ENCODE data around the gene BRD9. TPM values are rescaled to one million over a fixed set of nuclear protein-coding genes. Genes with fewer than 3 reads are reported as not detected.
A peak's percentile ranks its signal among the peaks of the same experiment; 100 is the strongest.
"Not testable (repeated sequence)": the region's sequence is repeated elsewhere in the genome, so short reads cannot be mapped to it uniquely, and the experiment has no call there.

Gene BRD9
- total and polyA plus RNA-seq, 5 experiments from 2014 or later = 10.4 to 79.4 (median 15.4) TPM

DNA sequence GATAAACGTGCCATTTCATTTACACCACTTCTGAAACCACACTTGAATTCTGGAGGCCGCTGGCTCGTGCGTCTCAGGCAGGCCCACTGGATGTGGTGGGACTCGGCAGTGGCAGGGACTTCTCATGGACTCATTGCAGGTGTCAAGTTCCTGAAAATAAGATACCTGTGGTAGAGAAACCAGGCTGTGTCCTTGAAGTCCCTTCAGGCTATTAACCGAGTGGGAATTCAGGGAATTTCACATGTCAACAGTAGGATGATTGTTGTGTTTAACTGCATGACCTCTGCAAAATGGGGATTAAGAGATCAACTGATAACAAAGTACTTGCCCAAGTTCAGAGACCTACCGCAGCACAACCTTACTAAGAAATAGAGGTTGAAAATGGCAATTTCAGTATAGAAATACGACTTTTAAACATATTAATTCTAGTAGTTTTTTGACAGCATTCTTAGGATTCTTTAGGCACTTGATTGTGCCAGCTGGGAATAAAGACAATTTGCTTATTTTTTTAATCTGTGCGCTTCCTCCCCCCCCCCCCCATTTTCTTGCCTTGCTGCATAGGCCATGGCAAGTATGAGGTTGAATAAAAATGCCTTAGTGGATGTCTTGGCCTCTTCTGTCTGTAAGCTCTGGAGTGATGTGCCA lies 26.9 kb upstream of the BRD9 start:
- no peak overlapping the region for H3K27ac Mint-ChIP-seq
- ATAC-seq (no peak), DNase-seq (no peak)
- H3K27me3 Mint-ChIP-seq = peaks cover 0 to 9% (median under 1%) of the 10 kb centered on the region in 5 donors
- peaks cover 0 to 4% (median 0%) of the 10 kb centered on the region in 4 donors for H3K4me1 Mint-ChIP-seq
- no peaks in the 10 kb centered on the region for H3K9me3 Mint-ChIP-seq
- POLR2A ChIA-PET = interaction anchor here (0.6 kb wide), 1 partner anchor 734 kb away, joined by 3 read pairs; no protein-coding TSS in a partner anchor
- H3K36me3 Mint-ChIP-seq = no peaks in the 10 kb centered on the region
- no peak overlapping the region for H3K4me3 Mint-ChIP-seq

DNA sequence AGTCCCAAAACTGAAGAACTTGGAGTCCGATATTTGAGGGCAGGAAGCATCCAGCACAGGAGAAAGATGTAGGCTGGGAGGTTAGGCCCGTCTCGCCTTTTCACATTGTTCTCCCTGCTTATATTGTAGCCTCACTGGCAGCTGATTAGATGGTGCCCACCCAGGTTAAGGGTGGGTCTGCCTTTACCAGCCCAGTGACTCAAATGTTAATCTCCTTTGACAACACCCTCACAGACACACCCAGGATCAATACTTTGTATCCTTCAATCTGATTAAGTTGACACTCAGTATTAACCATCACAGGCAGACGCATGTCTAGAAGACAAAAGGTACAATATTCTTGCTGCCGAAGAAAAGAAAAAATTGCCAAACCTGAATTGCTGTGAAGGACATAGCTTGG lies 26.1 kb upstream of the BRD9 start:
- H3K4me1 Mint-ChIP-seq, H3K9me3 Mint-ChIP-seq, H3K27me3 Mint-ChIP-seq, H3K36me3 Mint-ChIP-seq, H3K4me3 Mint-ChIP-seq, POLR2A ChIA-PET, H3K27ac Mint-ChIP-seq, DNase-seq, ATAC-seq: not testable (repeated sequence)

DNA sequence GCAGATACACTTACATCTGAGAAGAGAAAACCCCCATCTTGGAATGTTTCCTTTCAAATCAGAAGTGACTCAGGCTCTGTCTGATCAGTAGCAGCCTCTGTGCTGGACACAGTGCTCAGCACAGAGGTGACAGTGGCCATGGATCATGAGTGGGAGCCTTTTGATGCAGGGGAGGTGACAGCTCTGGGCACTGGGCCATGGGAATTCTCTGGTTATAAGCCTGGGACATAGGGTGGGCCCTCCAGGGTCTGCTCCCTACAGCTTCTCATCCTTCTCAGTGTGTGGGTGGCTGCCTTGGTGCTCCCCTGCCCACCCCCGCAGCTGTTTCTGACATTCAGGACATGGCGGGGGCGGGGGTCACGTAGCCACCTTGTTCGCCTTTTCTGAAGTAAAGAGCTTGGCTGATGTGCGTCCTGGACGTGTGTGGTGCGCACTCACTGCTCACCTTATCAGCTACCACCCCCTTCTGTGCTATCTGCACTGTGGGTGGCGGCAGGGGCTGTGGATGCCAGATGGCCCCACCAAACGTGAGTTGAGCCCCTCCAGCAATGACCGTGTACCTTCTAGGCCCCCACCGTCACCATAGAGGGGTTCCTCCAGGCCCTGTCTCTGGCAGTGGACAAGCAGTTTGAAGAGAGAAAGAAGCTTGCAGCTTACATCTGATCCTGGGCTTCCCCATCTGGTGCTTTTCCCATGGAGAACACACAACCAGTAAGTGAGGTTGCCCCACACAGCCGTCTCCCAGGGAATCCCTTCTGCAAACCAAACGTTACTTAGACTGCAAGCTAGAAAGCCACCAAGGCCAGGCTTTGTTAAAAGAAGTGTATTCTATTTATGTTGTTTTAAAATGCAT lies 24.1 kb upstream of the BRD9 start:
- ATAC-seq = no peak
- H3K36me3 Mint-ChIP-seq = no peaks in the 10 kb centered on the region
- POLR2A ChIA-PET = no interaction called here
- DNase-seq = no peak
- H3K27ac Mint-ChIP-seq = no peak overlapping the region
- H3K9me3 Mint-ChIP-seq = no peaks in the 10 kb centered on the region
- H3K4me1 Mint-ChIP-seq = peaks cover 0 to 5% (median 0%) of the 10 kb centered on the region in 4 donors
- no peak overlapping the region for H3K4me3 Mint-ChIP-seq
- no peaks in the 10 kb centered on the region for H3K27me3 Mint-ChIP-seq

DNA sequence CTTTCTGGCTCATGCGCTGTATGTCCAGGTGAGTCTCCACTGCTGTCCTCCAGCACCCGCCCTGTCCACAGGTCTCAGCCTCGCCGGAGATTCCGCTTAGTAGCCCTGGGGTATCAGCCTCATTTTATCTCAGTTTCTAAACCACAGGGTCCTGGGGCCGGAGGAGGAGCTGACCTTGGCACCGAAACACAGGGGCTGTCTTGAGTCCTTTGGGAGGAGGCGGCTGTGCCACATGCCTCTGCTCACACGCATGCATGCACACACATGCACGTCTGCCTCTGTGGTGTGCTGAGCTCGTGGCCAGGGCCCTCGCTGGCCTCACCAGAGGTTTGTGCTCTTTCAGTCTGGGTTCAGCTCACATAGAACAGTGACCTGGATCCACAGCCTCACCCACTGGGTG lies 23.3 kb upstream of the BRD9 start:
- Mint-ChIP-seq H3K9me3 (no peaks in the 10 kb centered on the region), H3K27ac (no peak overlapping the region), H3K27me3 (no peaks in the 10 kb centered on the region), H3K4me1 (peaks cover 0 to 5% (median 0%) of the 10 kb centered on the region in 4 donors), H3K36me3 (no peaks in the 10 kb centered on the region), H3K4me3 (no peak overlapping the region)
- DNase-seq (no peak), ATAC-seq (no peak)
- POLR2A ChIA-PET = no interaction called here

DNA sequence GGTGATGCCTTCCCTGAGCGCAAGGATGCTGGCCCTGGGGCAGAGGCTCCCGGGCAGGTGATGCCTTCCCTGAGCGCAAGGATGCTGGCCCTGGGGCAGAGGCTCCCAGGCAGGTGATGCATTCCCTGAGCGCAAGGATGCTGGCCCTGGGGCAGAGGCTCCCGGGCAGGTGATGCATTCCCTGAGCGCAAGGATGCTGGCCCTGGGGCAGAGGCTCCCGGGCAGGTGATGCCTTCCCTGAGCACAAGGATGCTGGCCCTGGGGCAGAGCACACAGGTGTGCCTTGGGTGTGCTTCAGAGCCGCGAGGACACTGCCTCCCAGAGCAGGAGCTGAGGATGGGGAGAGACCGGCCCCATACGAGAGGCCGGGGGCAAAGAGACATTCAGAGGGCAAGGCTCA lies 22.7 kb upstream of the BRD9 start:
- not testable (repeated sequence) for ATAC-seq

DNA sequence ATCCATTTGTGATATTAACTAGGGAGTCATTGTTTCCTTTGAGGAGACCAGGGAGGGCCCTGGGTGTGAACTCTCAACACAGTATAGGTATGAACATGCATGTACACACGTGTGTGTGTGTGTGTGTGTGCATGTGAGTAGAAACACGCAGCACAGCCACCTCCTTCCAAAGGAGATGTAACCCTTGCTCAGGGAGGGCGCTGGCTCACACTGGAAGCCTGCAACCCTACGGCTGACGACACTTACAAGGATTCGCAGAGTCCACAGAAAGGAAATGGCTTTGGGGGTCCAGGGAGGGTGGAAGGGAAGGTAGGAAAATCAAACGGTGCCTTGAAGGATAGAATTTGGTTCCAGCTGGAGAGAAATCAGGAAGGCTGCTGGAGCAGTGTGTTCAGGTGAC lies 22.0 kb upstream of the BRD9 start:
- peaks cover 0 to 5% (median 0%) of the 10 kb centered on the region in 4 donors for H3K4me1 Mint-ChIP-seq
- POLR2A ChIA-PET = no interaction called here
- H3K36me3 Mint-ChIP-seq = no peaks in the 10 kb centered on the region
- no peaks in the 10 kb centered on the region for H3K27me3 Mint-ChIP-seq
- DNase-seq (no peak), ATAC-seq (no peak)
- H3K27ac Mint-ChIP-seq = no peak overlapping the region
- no peak overlapping the region for H3K4me3 Mint-ChIP-seq
- no peaks in the 10 kb centered on the region for H3K9me3 Mint-ChIP-seq

More for the DNA sequence above, 22.7 kb upstream of the BRD9 start:
- H3K9me3 Mint-ChIP-seq, H3K36me3 Mint-ChIP-seq, DNase-seq, H3K4me3 Mint-ChIP-seq, H3K4me1 Mint-ChIP-seq, H3K27ac Mint-ChIP-seq, H3K27me3 Mint-ChIP-seq, POLR2A ChIA-PET: not testable (repeated sequence)

DNA sequence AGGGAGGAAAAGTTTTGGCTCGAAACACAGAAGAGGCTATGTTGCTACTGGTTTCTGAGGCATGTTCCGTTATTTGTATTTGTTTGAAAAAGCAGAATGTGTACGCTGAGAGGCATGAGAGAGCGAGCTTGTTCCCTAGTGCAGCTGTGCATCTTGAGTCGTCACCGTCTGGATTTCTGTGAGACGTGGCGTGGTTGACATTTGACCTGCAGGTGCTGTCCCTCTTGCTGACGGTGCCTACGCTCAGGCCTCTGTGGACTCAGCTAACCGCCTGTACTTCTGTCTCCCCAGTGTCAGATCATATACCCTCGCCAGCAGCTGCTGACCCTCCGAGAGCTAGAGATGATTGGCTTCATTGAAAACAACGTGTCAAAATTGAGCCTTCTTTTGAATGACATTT lies 21.6 kb upstream of the BRD9 start:
- Mint-ChIP-seq H3K4me1 (peaks cover 0 to 5% (median 0%) of the 10 kb centered on the region in 4 donors), H3K4me3 (no peak overlapping the region), H3K36me3 (no peaks in the 10 kb centered on the region), H3K27ac (no peak overlapping the region), H3K27me3 (no peaks in the 10 kb centered on the region), H3K9me3 (no peaks in the 10 kb centered on the region)
- POLR2A ChIA-PET = no interaction called here
- ATAC-seq (no peak), DNase-seq (no peak)

DNA sequence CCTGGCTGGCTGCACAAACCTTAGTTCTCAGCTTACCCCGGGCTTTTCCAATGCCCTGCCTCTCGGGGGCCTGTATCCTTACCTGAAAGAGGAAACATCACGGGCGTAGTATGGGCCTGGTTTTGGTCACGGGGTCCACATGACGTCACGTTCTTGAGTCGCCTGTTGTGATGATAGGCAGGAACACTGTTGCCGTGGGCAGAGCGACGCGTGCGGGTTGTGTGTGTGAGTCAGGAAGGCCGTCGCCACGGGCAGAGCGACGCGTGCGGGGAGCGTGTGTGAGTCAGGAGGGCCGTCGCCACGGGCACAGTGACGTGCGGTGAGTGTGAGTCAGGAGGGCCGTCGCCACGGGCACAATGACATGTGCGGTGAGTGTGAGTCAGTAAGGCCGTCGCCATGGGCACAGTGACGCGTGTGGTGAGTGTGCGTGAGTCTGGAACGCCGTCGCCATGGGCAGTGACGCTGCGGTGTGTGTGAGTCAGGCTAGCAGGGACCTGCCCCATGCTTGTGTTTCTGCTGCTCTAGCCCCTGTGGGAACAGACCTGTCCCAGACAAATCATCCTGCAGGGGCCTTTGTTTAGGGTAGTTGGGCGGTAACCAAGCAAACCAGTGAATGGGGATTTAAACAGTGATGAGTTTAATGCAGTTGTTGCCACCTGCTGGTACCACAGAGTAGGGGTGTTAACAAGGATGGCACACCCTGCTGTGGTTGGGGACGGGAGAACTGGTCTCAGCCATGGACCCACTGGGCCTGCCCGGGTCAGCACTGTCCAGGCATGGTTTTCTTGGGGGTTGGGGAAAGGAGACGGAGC lies 19.9 kb upstream of the BRD9 start:
- Mint-ChIP-seq H3K27ac (peak overlapping the region in 5 of 10 donors; percentile 3 to 81 (median 65)), H3K36me3 (no peaks in the 10 kb centered on the region), H3K27me3 (no peaks in the 10 kb centered on the region), H3K9me3 (no peaks in the 10 kb centered on the region), H3K4me1 (peaks cover 0 to 5% (median 0%) of the 10 kb centered on the region in 4 donors), H3K4me3 (no peak overlapping the region)
- ATAC-seq = peak; percentile 35 to 63
- DNase-seq = peak in 2 of 10 donors; percentile 16 to 37
- POLR2A ChIA-PET = no interaction called here

DNA sequence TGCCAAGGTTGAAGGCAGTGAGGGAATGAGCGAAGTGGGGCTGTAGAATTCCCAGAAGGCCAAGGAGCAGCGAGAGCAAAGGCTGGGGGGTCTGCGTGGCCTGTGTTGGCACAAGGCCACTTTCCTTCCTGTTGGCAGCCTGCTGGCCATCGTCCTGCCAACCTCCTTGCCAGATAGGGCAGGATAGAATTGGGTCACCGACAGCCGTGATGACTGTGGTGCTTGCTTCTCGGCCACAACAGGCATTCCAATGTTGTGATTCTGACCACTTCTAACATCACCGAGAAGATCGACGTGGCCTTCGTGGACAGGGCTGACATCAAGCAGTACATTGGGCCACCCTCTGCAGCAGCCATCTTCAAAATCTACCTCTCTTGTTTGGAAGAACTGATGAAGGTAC lies 19.0 kb upstream of the BRD9 start:
- Mint-ChIP-seq H3K27ac (peak overlapping the region in 1 of 10 donors; percentile 78), H3K36me3 (no peaks in the 10 kb centered on the region), H3K9me3 (no peaks in the 10 kb centered on the region), H3K4me1 (peaks cover 0 to 5% (median 0%) of the 10 kb centered on the region in 4 donors), H3K4me3 (no peak overlapping the region), H3K27me3 (no peaks in the 10 kb centered on the region)
- ATAC-seq (no peak), DNase-seq (no peak)
- POLR2A ChIA-PET = no interaction called here

DNA sequence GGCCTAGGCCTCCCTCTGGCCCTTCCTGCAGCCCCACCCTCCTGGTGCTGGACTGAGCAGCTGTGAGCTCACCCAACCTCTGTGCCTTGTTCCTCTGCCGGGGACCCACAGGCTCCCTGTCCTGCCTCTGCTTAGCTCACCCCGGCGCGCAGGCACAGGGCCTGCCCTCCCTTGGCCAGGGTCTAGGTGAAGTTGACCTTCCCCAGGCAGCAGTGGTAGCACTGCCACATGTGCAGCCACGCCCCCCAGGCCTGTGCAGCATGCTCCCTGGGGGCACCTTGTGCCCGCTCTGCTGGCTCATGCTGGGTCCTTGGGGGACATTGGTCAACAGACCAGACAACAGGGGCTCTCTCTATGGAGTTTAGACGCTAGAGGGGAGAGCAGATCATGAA lies 18.2 kb upstream of the BRD9 start:
- ATAC-seq (no peak), DNase-seq (no peak)
- peaks cover 0 to 5% (median 0%) of the 10 kb centered on the region in 4 donors for H3K4me1 Mint-ChIP-seq
- POLR2A ChIA-PET = no interaction called here
- peak overlapping the region in 1 of 10 donors; percentile 48 for H3K27ac Mint-ChIP-seq
- no peaks in the 10 kb centered on the region for H3K36me3 Mint-ChIP-seq
- H3K27me3 Mint-ChIP-seq = no peaks in the 10 kb centered on the region
- no peak overlapping the region for H3K4me3 Mint-ChIP-seq
- no peaks in the 10 kb centered on the region for H3K9me3 Mint-ChIP-seq

DNA sequence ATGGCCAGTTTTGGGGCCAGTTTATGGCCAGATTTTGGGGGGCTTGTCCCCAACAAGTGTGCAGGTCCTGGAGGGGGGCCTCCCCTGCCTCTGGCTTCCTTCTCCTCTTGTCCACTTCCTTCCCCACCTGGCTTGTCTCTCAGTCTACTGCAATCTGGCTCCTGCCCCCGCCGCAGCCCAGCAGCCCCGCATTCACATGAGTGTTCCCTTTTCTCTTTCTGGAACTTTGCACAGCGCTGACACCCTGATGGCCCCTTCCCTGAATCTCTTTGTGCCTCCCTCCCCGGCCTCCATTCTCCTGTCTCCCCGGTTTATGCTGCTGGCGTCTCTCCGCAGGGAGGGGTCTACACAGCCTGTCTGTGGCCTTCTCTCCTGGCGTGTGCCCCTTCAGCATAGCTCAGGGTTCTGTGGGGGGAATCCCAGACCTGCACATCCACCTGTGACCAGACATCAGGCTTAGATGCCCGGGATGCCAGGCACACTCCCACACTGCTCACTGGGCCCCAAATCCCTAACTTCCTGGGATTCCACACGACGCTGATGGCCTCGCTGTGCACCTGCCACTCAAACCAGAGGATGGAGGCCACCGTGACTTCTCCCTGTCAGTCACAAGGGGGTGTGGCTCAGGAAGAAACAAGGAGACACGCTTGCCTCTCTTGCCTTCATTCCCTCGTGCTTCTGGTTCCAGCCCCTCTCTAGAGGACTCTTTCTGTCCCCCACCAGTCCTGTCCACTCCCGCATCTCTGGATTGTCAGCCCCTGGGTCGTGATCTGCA lies 17.6 kb upstream of the BRD9 start:
- Mint-ChIP-seq H3K27me3 (no peaks in the 10 kb centered on the region), H3K36me3 (no peaks in the 10 kb centered on the region), H3K27ac (peak overlapping the region in 1 of 10 donors; percentile 48), H3K9me3 (no peaks in the 10 kb centered on the region), H3K4me1 (peaks cover 0 to 5% (median 0%) of the 10 kb centered on the region in 4 donors), H3K4me3 (no peak overlapping the region)
- no peak for DNase-seq
- POLR2A ChIA-PET = no interaction called here
- ATAC-seq = no peak

DNA sequence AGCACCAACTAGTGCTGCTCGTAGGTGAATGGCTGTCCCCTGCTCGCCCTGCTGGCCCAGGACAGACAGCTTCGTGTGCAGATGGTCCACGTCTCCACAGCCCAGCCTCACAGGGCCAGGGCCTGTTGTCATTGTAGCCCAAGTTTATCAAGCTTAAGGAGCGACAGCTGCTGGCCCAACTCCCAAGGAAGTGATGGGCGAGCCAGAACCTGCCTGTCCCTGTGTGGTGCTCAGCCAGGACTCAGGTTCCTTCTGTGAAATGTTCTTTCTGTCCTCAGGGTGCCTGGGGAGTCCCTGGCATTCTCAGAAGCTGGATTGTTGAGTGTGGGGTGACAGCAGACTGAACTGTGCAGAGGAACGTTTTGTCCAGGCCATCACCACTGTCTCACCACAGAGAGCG lies 16.5 kb upstream of the BRD9 start:
- H3K27me3 Mint-ChIP-seq = no peaks in the 10 kb centered on the region
- ATAC-seq (no peak), DNase-seq (no peak)
- no peak overlapping the region for H3K27ac Mint-ChIP-seq
- H3K4me1 Mint-ChIP-seq = peaks cover 0 to 5% (median 0%) of the 10 kb centered on the region in 4 donors
- no peaks in the 10 kb centered on the region for H3K9me3 Mint-ChIP-seq
- H3K4me3 Mint-ChIP-seq = no peak overlapping the region
- no peaks in the 10 kb centered on the region for H3K36me3 Mint-ChIP-seq
- POLR2A ChIA-PET = no interaction called here
